Inflammatory macrophage treated with lipopolysaccharide for 1 hour (primary cell): ENCODE results near the gene PRRT1.
"Not testable (repeated sequence)": the region's sequence is repeated elsewhere in the genome, so short reads cannot be mapped to it uniquely, and the experiment has no call there.

Experiments
- DNase-seq, 2 donors: peaks; one replicate each; pipeline ENCODE4 v3.0.0-alpha.2; 2020 to 2022

PRRT1 gene

GRCh38 chr6:32151863-32152768, at the start of gene PRRT1:
Gene PRRT1 (minus strand): TSS chr6:32151939. CDS start chr6:32151827, 112 bp downstream.
- DNase-seq = no peak

GRCh38 chr6:32200711-32201475, 49.2 kb upstream of the PRRT1 start:
- no peak for DNase-seq

DNA sequence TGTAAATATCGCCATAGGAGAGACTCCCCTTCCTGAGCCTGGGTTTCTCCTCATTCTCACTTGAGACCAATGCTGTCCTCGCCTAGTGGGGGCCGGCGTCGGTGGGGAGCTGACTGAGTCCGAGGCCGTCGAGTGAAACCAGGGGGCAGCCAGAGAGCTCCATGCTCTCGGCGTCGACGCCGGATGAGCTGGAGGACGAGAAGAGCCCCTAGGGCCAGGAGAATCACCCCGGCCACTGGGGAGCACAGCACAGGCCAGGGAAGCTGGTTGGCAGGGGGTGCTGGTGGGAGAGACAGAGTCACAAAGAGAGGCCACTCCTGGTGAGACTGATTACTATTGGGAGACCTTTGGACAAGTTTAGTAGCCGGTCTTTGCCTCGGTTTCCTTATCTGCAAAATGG, 47.1 kb upstream of the PRRT1 start:
- DNase-seq = no peak

DNA sequence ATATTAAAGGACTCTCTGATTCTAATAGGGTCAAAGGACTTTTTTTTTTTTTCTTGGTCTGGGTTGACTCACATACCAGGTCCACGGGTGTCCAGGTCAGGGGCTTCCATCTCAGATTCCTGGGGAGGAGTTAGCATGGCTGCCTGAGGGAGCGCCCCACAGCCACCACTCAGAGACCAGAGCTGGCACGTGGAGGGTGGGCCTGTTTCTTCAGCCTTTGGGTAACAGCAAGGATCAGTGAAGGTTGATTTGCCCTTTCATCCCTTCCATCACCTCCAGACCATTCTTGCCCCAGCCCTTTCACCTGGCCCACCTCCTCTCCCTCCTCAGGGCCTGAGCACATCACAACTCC, 46.6 kb upstream of the PRRT1 start:
- no peak for DNase-seq

DNA sequence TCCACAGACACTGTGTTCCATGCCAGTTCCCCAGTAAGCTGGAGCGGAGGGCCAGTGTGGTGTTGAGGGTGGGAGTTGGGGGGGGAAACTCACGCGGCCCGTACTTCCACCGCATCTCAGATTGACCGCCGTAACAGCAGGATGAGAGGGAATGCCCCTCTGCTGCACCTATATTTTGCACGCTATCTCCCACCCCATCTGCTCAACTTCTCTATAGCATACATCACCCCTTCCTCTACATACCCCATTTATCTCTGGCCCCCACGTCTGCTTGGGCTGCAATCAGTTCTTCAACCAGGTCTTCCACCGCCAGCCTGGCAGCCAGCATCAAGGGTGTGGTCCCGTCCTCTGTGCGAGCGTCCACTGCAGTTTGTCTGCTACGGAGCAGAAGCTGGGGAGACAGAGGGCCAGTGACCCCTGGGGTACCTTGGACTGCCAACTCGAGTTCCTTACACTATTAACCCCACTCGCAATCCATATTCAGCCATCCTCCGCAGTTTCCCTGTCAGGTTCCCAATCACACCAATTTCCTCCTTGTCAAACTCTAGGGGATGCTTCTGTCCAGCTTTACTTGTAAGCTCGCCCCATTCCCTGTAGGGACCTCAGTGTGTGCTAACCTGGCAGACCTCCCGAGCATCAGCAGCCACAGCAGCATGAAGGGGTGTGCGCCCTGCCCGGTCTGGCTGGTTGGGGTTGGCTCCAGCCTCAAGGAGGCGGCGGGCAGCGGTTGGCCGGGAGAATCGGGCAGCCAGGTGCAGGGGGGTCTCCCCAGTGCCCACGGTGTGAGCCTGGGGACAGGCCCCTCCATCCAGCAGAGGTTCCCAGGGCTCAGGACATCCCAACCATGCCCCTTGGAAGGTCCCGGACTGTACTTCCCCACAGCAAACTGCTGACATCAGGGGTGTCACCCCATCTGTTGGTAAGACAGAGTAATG, 45.2 kb upstream of the PRRT1 start:
- peak; percentile 71 to 84 for DNase-seq

DNA sequence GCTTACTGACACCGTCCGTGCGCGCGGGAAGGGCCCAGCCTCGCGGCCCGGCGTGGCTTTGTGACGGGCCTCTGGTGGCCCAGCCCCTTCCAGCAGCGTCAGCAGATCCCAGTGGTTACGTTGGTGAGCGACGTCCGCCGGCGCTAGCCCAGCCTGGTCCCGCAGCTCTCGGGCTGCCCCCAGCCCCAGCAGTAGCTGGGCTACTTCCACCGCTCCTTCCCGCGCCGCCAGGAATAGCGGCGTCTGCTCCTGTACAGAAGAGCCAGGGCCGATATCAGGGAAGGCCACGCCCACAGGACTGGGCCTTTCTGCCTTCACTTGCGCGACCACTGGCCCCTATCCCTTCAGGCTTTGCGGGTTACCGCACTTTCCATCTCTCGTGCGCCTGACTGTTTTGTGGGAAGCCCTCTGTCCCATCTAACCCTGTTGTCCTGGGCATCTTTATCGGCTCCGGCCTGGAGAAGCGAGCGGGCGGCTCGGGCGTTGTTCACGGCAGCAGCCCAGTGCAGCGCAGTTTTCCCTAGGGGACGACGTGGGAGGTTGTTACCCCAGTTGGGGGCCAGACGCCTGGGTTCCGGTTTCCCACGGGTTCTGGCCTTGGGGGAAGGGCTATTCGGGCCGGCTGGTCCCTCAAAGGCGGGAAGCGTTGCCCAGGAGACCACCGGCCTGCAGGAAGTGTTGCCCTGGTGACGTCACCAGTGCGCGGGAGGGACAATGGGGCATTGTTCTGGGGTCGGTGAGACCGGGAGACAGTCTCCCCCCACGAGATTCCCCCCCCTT, 44.4 kb upstream of the PRRT1 start:
- DNase-seq = peak; percentile 59 to 68

DNA sequence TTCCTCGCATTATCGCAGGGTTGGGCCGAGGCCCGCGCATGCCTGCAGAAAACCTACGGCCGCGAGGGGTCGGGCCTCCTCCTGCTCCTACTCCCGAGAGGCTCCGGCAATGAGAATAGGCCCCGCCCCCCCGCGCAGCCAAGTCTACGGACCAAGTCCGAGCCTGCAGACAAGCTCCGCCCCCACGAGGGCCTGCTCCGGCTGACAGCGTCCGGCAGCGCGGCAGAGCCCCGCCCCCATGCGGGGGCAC, 43.8 kb upstream of the PRRT1 start:
- DNase-seq = peak; percentile 100

GRCh38 chr6:32194825-32195651, 43.3 kb upstream of the PRRT1 start:
- DNase-seq = peak; percentile 62 to 69

DNA sequence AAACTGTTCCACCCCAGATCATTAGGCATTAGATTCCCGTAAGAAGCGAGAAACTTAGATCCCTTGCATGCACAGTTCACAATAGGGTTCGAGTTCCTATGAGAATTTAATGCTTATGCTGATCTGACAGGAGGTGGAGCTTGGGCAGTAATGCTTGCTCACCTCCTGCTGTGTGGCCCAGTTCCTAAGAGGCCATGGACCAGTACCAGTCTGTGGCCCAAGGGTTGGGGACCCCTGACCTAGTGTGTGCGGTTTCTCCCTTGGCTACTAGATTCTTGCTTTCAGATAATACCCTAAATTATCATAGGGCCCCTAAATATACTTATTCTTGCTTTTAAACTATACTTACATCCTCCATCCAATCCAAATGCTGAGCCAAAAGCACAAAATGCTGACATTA, 42.6 kb upstream of the PRRT1 start:
- no peak for DNase-seq

- DNase-seq = not testable (repeated sequence)
These were observed 41.4 kb upstream of the PRRT1 start for GRCh38 chr6:32193096-32193495.

- DNase-seq = peak; percentile 58 to 75
These were observed 40.9 kb upstream of the PRRT1 start, which contains the start of gene GPSM3 for GRCh38 chr6:32192608-32193039. Gene GPSM3 (minus strand): TSS chr6:32192643. CDS start chr6:32192513, 130 bp downstream.

DNA sequence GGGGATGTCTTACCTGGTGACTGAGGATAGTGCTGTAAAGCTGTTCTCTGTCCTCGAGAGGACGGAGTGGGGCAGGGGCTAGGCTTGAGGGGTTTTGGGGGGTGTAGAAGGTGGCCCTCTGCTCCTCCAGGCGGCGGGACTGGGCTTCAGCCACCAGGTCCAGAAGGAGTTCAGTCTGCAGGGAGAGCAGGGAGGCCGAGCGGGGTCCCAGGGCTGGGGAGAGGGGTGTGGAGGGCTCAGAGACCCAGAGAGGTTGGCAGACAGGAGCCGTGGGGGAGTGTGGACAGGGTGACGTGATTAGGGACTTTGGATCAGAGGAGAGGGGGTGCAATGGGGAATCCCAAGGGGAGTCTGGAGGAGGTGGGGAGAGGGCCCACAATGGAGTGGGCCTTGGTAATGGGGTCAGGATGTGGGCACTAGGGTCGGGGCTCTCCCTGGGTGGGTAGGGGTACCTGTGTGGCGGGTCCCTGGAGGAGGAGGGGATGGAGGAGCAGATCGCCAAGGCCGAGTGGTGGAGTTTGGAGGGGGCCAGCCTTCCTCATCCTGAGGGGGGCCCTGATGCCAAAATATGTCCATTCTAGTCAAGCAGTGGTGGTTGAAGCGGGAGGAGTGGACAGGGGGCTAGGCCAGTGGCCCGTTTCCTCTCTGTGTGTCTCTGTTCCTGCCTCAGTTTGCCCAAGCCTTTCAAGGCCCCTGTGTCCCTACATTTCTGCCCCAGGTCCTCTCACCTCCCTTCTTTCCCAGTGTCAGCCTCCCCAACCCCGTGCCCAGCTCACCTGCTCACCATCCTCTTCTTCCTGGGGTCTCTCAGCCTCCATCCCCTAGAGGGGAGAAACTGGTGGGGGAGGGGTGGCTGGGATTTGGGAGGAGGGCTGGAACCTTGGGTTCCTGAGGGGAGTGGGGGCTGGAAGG, 40.2 kb upstream of the PRRT1 start:
- DNase-seq = peak; percentile 50 to 78

DNA sequence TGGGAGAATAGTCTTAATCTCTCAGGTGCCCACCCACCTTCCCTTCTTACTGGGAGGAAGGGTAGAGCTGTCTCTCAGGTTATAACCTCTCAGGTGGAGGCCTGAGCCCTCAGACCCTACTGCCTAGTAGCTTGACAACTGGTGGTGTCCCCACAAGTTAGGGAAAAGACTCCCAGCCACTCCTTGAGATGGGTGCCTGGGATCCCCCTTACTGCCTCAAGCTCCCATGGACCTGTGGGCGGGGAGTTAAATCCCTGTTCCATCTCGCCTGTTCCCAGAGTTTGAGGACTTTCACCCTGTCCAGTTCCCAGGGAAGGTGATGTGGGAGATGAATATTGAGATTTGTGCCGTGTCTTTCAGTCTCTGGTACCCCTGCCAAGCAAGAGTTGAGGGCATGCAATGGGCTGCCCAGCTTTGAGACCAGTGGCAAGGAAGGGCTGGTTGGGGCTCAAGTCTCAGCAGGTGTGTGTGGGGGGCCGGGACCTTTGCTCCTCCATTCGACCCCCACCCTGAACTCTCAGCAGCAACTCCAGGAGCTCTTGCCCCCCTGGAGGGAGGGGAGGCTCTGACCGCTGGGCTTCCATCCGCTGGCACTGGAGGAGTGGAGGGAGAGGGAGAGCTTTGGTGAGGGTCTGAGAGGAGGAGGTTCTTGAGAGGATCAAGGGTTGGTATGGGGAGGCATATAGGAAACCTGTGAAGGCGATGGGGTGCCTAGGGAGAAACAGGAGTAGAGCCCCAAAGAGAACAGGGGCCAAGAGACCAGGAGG, 39.4 kb upstream of the PRRT1 start:
- DNase-seq = peak in 1 of 2 donors; percentile 65

DNA sequence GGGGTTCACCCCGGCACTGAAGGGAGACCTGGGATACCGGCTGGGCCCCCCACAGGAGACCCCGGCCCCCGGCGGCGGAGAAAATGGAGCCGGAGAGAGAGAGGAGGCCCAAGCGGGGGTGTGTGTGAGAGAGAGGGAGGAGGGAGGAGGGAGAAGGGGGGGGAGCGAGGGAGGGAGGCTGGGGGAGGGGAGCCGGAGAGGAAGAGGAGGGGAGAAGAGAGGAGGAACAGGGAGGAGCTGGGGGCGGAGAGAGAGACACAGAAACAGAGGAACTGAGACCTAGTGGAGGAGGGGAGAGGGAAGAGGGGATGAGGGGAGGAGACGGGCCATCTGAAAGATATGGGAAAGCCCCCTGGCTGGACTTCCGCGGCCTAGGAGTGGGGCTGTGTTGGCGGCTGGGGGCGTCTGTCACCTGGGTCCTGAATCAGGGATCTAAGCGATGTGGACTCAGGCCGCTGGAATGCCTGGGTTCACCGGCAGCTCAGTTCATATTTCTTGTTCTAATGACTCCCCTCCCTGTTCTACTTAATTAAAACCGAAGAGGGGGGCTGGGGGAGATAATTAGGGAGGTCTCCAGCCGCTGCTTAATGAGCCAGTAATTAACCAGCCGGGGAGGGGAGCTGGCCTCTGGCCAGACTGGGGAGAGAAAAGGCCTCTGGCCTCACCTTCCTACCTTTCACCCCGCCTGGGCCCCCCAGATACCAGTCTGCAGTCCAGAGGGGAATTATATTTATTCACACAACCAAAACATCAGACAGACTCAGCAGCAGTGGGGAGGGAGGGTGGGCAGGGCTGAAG, 38.5 kb upstream of the PRRT1 start, which contains the start of gene PBX2:
Gene PBX2 (minus strand): TSS at position 149 of the 798 bp plus-strand sequence. CDS start 287 bp downstream, outside the sequence.
- peak; percentile 88 to 89 for DNase-seq

- DNase-seq = no peak
These were observed 38.0 kb upstream of the PRRT1 start for GRCh38 chr6:32189742-32190053.

- no peak for DNase-seq
These were observed 37.5 kb upstream of the PRRT1 start for GRCh38 chr6:32189069-32189741.

DNA sequence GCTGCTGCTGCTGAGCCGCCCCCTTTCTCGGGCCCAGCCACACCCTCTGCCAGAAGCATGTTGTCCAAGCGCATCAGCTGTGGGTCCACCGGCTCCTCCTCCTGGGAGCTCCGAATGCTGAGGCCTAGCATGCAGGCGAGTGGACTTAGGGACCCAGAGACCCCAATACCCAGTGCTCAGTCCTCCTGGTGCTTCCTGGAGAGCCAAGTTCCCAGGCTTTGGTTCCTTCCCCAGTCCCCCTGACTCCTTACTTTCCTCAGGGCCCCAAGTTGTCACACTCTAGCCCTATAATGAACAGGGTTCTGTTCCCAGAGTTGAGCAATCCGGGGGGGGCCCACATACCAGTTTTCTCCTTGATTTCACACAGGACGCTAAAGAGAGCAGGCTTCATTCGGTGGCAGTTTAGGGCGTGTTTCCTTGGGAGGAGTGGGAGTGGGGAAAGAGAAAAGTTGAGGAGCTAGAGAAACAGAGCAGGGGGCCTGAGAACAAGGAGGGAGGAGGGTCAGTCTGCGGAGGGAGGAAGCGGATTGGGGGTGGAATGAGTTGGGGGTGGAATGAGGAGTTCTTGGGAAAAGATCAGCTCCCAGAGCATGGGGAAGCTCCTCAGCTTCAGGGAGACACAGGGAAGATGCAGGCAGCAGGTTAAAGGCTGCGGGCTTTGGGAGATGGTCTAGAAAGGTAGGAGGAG, 36.8 kb upstream of the PRRT1 start:
- DNase-seq = peak in 1 of 2 donors; percentile 42
